PC-3 (cell line): ENCODE data around the gene CELF2.

Experiments used
- CTCF ChIP-seq: fragments of 300-600 bp; sonication (generic); conservative IDR thresholded peaks from 2 replicates; pipeline ENCODE4 v1.5.1; 2017; ENCODE audit warnings: antibody characterized with exemption, low read depth, mild to moderate bottlenecking, low read length
- EZH2 ChIP-seq: fragments of 300-600 bp; sonication (generic); IDR thresholded peaks from one replicate; pipeline ENCODE4 v1.6.1; 2017; ENCODE audit warnings: antibody characterized with exemption, mild to moderate bottlenecking, low read length; ENCODE audit not compliant: unreplicated experiment

GRCh38 chr10:11148142-11149028, 130.7 kb downstream of the CELF2 start:
- TF ChIP-seq EZH2 = no peak
- no peak for TF ChIP-seq CTCF
